Lower leg skin (tissue), 3 donors: ENCODE results near the gene IL36G.

ENCODE experiments used
- CTCF ChIP-seq, 3 donors: fragments of 450-650 bp; IDR thresholded peaks; one replicate each; pipeline ENCODE4 v1.5.1; 2016; ENCODE audit warnings: antibody characterized with exemption in 3 of 3, mild to moderate bottlenecking in 3 of 3, moderate library complexity in 2 of 3
- POLR2A ChIP-seq, 2 donors: fragments of 450-650 bp; IDR thresholded peaks; one replicate each; pipeline ENCODE4 v1.6.1; 2016 to 2017; ENCODE audit warnings: antibody characterized with exemption in 2 of 2, mild to moderate bottlenecking in 1 of 2, moderate library complexity in 1 of 2

- no peak for TF ChIP-seq CTCF (IDR thresholded peaks at IDR 0.05)
- TF ChIP-seq POLR2A (IDR thresholded peaks at IDR 0.05): no peak
These were observed 47.0 kb downstream of the IL36G start for GRCh38 chr2:113024764-113025163.
